Thoracic aorta (tissue), 2 donors: ENCODE data around the gene KIFBP. TPM values are rescaled to one million over a fixed set of nuclear protein-coding genes. Genes with fewer than 3 reads are reported as not detected.

Source experiments
- ATAC-seq: fragments of 150-250 bp; one replicate; pipeline ENCODE4 v1.8.0; 2017; ENCODE audit warnings: low read depth; ENCODE audit not compliant: insufficient number of reproducible peaks, low FRiP score
- DNase-seq: peaks from one replicate; pipeline ENCODE4 v3.0.0-alpha.2; 2020; ENCODE audit warnings: low spot score
- H3K27ac ChIP-seq, 2 donors: fragments of 200-600 bp; sonication (generic); 1 replicate in 1 of 2; 2 replicates in 1 of 2; pipeline ENCODE4 v1.5.1; 2016; ENCODE audit warnings: mild to moderate bottlenecking in 2 of 2, moderate library complexity in 2 of 2
- H3K27me3 ChIP-seq: fragments of 200-600 bp; sonication (generic); replicated peaks from 2 replicates; pipeline ENCODE4 v1.6.0; 2016; ENCODE audit warnings: mild to moderate bottlenecking; ENCODE audit not compliant: insufficient read depth
- H3K36me3 ChIP-seq: fragments of 200-600 bp; sonication (generic); one replicate; pipeline ENCODE4 v1.5.1; 2016
- H3K4me1 ChIP-seq, 2 donors: fragments of 200-600 bp; sonication (generic); 1 replicate in 1 of 2; 2 replicates in 1 of 2; pipeline versions ENCODE4 v1.5.1 to v1.6.0; 2016; ENCODE audit warnings: low read depth in 2 of 2, mild to moderate bottlenecking in 1 of 2; ENCODE audit not compliant: control insufficient read depth in 1 of 2
- H3K4me3 ChIP-seq: fragments of 200-600 bp; sonication (generic); 2 replicates; pipeline ENCODE4 v1.5.1; 2016; ENCODE audit warnings: mild to moderate bottlenecking
- H3K9me3 ChIP-seq: fragments of 200-600 bp; sonication (generic); 2 replicates; pipeline ENCODE4 v1.5.1; 2016
- CTCF ChIP-seq: fragments of 200-600 bp; sonication (generic); IDR thresholded peaks from one replicate; pipeline ENCODE4 v1.5.1; 2019; ENCODE audit warnings: antibody characterized with exemption
- total RNA-seq, 2 donors: library from RNA; depleted of rRNA; stranded (reverse); fragments of >200 nt; gene quantifications; one replicate each; pipeline versions ENCODE4 v1.1.0 to v1.2.3, GENCODE V29; 2016

The KIFBP gene
- total RNA-seq, 2 donors from 2014 or later: 31.3 to 45.1 TPM

DNA sequence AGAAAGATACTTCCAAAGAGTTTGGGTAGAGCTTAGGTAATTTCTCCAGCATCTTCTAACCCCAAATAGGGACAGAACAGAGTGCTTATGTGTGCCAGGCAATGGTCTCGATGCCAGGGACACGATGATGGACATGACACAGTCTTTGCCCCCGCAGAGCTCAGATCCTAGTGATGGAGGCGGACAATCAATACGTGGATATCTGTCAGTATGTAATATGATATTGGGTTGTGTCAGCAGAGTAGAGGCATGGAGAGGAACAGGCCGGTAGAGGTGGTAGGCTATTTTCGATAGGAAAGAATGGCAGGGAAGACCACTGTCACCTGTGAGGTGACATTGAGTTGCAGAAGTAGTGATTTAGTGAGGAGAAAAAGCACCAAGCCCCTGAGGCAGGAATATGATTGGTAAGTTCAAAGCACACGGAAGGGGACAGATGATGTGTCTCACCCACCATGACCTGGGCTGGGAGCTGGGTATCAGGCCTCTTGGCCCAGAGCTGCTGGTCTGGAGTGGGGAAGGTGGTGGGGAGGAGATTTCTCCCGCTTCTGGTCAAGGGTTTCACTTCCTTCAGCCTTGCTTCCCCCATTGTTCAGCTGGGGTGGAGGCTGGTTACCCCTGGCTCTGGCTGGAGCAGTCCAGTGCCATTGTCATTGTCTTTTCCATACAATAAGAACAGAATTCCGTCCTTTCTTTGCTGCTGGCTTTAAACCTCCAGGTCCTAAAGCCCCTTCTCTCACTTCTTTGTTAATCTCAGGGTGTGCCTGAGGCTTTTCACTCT, 63.3 kb downstream of the KIFBP start:
- DNase-seq: no peak
- H3K4me1 ChIP-seq: no peaks in the 10 kb centered on the region
- H3K27me3 ChIP-seq: no peaks in the 10 kb centered on the region
- H3K27ac ChIP-seq: peak overlapping the region in 1 of 2 donors; percentile 43
- no peak for TF ChIP-seq CTCF
- no peaks in the 10 kb centered on the region for H3K36me3 ChIP-seq
- no peaks in the 10 kb centered on the region for H3K9me3 ChIP-seq
- no peak overlapping the region for H3K4me3 ChIP-seq
- ATAC-seq: no peak

- H3K9me3 ChIP-seq: no peaks in the 10 kb centered on the region
- H3K36me3 ChIP-seq: no peaks in the 10 kb centered on the region
- no peak for ATAC-seq
- H3K27ac ChIP-seq: no peak overlapping the region
- H3K27me3 ChIP-seq: no peaks in the 10 kb centered on the region
- H3K4me1 ChIP-seq: no peaks in the 10 kb centered on the region
- no peak overlapping the region for H3K4me3 ChIP-seq
- no peak for DNase-seq
- no peak for TF ChIP-seq CTCF
Observed at GRCh38 chr10:69052736-69053135, 64.1 kb downstream of the KIFBP start.

DNA sequence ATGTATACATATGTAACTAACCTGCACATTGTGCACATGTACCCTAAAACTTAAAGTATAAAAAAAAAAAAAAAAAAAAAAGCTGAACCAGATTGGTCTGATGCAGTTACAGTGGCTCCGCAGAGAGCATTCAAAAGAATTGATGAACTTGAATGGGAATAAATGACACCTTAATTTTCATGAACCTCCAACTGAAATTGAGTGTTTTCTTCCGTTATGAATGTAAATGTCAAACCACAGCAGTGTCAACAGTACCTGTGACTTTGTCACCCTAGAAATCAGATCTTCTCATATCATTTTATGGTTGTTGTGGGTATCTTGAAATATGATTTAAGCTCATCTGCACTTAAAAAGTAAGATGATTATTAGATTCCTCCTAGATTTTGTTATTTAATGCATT, 66.6 kb downstream of the KIFBP start:
- Histone ChIP-seq H3K4me1 (no peaks in the 10 kb centered on the region), H3K4me3 (no peak overlapping the region), H3K27me3 (no peaks in the 10 kb centered on the region), H3K9me3 (no peaks in the 10 kb centered on the region), H3K36me3 (no peaks in the 10 kb centered on the region), H3K27ac (no peak overlapping the region)
- DNase-seq (no peak), ATAC-seq (no peak)
- no peak for TF ChIP-seq CTCF

DNA sequence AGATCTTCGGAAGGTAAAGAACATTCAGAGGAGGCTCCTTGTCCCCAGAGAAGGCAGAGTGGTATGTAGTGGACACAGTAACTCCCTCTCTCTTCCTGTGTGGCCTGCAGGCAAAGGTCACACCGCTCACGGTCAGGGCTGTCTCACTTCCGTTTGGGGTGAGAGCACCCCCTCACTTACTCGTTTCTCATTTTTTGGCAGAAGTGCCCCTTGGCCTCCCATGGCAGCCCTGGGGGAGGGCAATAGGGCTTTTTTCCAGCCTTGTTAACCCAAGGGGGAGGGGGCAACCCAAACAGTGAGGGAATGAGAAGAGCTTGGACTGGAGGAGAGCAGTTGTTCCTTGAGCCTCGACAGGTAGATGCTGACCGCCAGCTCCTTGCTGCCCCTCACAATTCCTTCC, 67.5 kb downstream of the KIFBP start:
- TF ChIP-seq CTCF: no peak
- no peak for DNase-seq
- Histone ChIP-seq H3K36me3 (no peaks in the 10 kb centered on the region), H3K27ac (no peak overlapping the region), H3K4me3 (no peak overlapping the region), H3K27me3 (no peaks in the 10 kb centered on the region), H3K9me3 (no peaks in the 10 kb centered on the region), H3K4me1 (peaks cover 0 to 5% of the 10 kb centered on the region in 2 donors)
- no peak for ATAC-seq

- H3K36me3 ChIP-seq: no peaks in the 10 kb centered on the region
- no peak for TF ChIP-seq CTCF
- no peak for ATAC-seq
- no peaks in the 10 kb centered on the region for H3K9me3 ChIP-seq
- H3K27me3 ChIP-seq: no peaks in the 10 kb centered on the region
- H3K27ac ChIP-seq: no peak overlapping the region
- H3K4me1 ChIP-seq: peaks cover under 1 to 9% of the 10 kb centered on the region in 2 donors
- no peak overlapping the region for H3K4me3 ChIP-seq
- DNase-seq: no peak
Observed at GRCh38 chr10:69056536-69057260, 68.1 kb downstream of the KIFBP start.
